GM21515 (cell line): ENCODE measurements around the gene TMX1.

ENCODE experiments used
- ATAC-seq: cut with Tn5 transposase; IDR thresholded peaks from one replicate; pipeline ENCODE4 v1.9.1; 2021; ENCODE audit not compliant: unreplicated experiment

The TMX1 gene

GRCh38 chr14:51293149-51293911, 53.3 kb downstream of the TMX1 start:
- no peak for ATAC-seq

- ATAC-seq = no peak
These were observed 53.9 kb downstream of the TMX1 start for GRCh38 chr14:51293912-51294389.

GRCh38 chr14:51294951-51295525, 55.0 kb downstream of the TMX1 start:
- ATAC-seq = no peak

GRCh38 chr14:51295646-51296263, 55.7 kb downstream of the TMX1 start:
- no peak for ATAC-seq

GRCh38 chr14:51297066-51297465, 57.0 kb downstream of the TMX1 start:
- no peak for ATAC-seq

GRCh38 chr14:51298895-51299294, 58.8 kb downstream of the TMX1 start:
- ATAC-seq = no peak

- ATAC-seq = no peak
These were observed 62.4 kb downstream of the TMX1 start for GRCh38 chr14:51302295-51303030.

- ATAC-seq = no peak
These were observed 64.4 kb downstream of the TMX1 start for GRCh38 chr14:51304438-51304837.

GRCh38 chr14:51304941-51305340, 64.9 kb downstream of the TMX1 start:
- ATAC-seq = no peak

GRCh38 chr14:51305751-51306150, 65.7 kb downstream of the TMX1 start:
- ATAC-seq = no peak
